ENCODE results near the gene CDH19.
"Not testable (repeated sequence)": the region's sequence is repeated elsewhere in the genome, so short reads cannot be mapped to it uniquely, and the experiment has no call there.

CDH19 gene

DNA sequence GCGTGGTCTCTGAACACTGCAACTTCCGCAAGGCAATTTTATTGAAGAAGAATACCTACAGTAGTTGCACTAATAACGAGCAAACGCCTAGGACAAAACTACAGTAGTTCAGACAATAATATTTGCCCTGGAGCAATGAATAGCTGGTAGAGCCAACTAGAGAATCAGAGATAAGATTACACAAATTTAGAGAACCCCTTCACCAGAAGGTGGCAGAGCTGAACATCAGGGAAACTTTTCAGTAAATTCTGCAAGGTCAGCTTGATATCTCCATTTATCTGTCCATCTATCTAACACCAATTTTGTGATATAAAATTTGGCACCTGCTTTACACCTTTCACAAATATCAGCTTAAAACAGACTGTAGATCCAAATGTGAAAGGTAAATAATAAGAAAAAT is 43.8 kb downstream of the CDH19 start:
- DNase-seq: no peak

DNA sequence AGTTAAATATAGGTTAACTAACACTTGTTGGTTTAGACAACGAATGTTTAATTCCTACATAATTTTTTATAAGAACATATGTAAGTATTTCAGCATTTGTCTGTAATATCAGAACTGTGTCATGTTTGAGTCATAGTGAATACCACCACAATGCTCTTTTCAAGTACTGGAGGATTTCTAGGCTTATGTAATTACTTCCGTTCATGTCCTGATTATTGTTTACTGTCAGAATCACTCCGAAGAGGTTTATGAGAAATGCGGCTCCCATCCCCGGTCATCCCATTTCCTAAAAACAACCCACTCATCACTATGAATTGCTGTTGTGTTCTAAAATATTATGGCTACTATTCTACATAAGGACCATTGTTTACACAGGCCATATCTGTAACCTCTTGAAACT is 45.1 kb downstream of the CDH19 start:
- DNase-seq: no peak

DNA sequence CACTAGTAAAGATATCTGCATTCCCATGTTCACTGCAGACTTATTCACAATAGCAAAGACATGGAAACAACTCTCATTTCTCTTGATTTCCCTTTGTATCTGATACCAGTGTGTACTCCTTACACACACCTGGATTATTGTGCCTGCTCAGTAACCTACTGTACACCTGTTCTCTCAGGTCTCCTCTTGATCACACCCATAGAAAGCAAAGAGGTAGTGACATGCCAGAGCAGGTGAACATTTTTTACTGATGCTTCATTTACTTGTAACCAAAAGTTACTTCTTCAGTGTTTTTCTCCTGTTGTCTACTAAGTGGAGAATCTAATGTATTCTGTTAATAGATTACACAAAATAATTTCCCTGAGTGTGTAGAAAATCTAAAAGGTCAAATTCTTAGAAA is 46.8 kb downstream of the CDH19 start:
- DNase-seq: no peak

DNA sequence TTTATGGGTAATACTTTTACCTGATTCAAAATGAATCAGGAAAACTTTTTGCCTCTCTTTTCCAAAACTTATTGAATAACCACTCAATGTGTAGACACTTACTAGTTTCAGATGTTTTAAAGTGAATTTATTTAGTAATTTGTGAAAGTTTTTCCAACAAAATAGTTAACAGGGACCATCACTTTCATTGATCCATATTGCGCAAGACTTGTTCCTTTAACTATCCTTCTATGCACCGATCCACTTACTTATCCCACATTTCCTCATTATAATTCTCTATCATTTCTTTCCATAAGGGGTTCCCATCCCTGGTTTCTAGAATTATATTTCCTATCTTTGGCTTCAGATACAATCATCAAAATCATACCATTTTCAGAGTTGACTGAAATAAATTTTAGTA is 48.3 kb downstream of the CDH19 start:
- DNase-seq: no peak

DNA sequence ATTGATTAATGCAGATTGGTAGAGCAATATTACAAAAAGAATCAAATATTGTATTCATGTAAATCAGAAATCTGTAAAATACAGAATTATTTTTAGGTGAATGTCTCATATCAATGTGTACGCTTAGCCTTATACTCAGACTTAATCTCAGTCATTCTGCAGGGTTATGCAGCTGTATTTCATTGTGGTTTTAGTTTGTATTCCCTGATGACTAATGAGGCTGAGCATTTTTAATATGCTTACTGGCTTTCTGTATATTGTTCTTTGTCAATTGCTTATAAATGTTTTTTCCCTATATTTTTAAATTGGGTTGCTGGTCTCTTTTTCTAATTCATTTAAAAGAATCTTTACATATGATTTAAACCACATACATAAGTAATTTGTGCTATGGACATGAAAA is 50.1 kb downstream of the CDH19 start:
- no peak for DNase-seq

DNA sequence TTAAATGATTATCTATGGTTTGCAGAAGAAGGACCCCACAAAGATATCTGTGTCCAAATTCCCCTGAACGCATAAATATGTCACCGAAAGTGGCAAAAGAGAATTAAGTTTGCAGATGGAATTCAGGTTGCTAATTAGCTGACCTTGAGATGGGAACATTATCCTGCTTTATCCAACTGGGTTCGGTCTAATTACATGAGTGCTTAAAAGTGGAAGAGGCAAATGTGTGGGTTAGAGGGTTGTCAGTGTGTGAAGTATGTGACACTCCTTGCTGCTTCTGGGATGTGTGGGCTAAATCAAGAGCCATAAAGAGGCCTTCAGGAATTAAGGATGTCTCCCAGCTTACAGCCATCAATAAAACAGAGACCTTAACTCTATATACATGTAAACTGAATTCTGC is 53.5 kb downstream of the CDH19 start:
- DNase-seq: no peak

DNA sequence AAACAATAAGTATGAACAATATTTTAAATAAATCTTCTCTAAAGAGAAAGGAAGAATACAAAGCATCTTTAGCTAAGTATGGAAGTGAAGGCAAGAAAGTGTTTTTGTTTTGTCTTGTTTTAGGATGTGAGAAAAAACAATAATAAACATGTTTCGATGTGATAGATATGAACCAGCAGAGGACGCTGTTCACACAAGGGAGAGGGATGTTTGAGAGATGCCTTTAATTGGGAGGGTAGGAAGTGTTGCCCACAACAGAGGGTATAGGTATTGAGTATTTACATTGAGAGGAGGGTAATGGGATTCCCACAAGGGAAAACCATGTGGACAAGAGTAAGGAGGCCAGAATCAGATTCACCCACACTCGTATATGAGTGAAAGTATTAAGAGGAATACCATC is 55.1 kb downstream of the CDH19 start:
- no peak for DNase-seq

DNA sequence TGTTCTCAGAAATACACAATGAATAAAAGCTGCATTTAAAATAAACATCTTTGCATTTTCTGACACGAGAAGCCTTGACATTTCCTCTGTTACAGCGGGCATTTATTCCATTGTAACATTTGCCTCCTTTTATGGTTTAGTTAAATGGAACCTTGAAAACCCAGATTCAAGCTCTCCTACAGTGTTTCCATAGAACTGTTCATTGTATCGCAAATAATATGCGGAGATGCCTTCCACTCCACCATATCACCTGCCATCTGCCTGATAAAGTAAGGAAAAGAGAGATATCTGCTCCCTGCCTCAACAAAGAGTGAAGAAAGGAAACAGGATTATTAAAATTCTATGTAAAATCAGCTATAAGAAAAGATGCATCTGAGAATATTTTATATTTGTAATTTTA is 69.8 kb downstream of the CDH19 start:
- no peak for DNase-seq

DNA sequence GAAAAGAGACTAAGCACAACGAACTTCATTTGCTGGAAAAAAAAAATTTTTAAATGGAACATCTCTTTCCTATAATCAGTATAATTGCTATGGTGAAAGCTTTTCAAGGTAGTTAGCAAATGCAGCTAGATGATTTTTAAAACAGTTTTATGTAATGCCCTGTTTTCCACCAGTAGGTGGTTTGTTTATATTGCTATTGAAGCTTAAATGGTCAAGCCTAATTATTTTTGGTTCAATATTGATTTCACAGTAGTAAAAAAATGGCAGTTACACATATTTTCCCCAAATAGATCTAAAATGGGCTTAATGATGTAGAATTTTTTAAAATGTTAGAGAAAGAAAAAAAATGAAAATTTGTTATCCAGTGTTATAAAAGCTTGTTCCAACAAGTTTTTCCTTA is 70.2 kb downstream of the CDH19 start:
- DNase-seq: no peak

DNA sequence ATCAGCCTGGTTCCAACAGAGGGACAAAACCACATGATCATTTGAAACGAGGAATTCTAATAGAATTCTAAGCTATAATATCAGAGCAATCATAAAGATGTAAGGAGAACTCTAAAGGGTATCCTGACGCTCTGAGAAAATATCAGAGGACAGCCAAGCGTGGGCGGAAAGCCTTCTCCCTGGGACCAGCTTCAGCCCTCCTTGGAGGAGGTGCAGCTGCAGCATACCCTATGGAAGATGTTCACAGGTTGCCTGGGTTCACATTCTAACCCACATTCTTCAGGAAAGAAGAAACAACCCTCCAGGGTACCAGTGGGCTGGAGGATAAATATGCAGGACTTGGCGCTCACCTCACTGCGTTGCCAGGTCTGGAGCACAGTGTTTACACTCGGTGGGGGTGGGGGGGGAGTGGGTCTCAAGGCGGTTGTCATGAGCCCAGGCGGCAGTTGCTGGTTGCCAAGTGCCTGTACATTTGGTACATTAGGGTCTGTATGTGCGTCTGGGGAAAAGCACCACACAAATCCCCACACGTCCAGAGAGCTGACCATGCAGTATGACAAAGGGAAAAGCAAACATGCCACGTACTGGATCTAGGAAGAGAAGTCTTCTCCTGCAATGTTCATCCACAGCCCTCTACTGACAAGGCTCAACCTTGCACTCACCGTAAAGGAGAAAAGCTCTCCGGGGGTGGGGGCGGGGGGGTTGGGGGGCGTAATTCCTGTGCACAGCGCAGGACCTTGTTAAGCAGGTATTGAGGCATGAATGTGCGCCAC is 80.5 kb downstream of the CDH19 start:
- DNase-seq: no peak

DNA sequence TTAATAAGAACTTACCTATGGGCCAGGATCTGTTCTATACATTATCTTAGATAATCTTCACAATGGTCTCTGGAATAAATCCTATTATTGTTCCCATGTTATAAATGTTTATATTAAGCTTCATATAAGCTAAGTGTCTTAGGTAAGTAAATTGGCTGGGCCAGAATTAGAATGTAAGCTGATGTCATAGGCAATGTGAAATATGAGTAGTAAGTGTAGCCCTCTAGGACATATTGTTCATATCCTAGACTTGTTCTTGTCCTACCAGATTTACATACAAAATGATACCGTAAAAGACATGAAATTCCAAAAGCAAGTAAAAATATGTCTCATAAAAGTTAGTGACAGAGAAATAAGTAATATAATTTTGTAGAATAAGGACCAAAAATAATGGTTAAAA is 89.9 kb downstream of the CDH19 start:
- DNase-seq: no peak

DNA sequence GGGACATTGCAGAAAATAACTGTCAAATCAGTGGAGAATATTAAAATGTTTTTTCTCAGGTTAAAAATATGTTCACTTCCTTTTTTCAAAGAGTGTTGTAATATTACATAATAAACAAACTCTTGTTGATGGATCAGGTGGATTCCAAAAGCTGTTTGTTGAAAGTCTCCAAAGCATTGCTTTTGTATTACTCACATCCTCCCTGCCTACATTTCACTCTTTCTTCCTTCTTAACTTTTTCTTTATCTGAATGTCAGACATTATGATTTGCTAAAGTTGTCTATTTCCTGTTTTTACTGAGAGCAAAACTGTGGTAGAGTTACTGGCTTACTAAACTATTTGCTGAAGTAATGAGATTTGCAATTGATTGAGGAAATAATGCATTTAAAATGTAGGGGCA is 92.1 kb downstream of the CDH19 start:
- no peak for DNase-seq

DNA sequence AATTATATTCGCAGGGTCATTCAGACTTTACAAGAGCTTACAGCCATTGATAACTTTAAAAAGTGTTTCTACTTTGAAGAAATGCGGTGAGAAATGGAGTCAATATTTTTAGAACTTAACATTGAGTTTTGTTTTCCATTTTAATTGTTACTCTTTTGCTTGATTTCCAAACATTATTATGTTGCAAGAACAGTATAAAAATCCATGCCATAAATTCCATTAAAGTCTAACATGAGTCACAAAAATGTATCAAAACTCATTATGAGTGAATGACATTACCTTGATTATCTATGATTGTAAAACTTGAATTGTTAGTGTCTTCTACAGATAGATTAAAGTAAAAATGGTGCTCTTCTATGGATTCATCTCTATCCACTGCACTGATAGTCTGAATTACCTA is 92.6 kb downstream of the CDH19 start:
- no peak for DNase-seq

DNA sequence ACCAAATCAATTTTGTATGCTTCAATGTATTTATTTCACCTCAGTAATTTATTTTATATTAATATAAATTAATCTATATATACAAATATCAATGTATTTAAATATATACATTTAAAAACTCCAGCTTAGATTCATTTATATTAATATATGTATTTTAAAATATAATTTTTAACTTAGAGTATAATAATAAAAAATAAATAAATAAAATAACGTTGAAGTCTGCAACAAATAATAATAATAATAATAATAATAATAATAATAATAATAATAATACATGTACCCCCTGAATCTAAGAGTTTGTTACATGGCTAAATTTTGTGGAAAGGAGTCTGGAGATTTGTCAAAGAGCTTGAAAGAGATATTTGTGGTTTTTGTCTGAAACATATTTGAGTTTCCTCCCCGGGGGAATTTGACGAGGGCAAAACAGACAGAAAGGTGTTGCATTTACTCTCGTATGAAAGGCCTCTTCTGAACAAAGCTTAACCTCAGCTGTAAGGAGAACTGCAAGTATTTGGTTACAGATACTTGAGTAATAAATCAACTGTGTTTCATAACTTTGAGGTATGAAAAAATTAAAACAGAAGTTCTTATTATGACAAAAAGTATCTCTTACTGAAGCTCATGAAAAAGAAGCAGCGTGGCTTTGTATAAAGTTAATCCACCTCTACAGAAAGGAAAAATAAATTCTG is 93.4 kb downstream of the CDH19 start:
- no peak for DNase-seq

DNA sequence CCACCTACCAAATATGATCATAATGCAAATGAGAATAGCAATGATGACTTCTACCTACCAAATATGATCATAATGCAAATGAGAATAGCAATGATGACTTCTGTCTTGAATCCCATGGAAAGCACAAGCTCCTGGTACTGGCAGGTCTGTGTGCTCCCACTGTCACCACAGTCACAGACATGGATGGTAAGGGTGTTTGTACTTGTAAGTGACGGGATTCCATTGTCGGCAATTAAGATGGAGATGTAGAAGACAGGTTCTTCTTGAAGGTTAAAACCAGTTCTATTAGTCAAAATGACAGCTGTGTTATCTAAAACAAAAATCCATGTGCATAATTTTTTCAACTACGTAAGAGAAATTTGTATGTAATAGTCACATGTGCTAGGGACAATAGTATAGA is 95.0 kb downstream of the CDH19 start:
- no peak for DNase-seq

DNA sequence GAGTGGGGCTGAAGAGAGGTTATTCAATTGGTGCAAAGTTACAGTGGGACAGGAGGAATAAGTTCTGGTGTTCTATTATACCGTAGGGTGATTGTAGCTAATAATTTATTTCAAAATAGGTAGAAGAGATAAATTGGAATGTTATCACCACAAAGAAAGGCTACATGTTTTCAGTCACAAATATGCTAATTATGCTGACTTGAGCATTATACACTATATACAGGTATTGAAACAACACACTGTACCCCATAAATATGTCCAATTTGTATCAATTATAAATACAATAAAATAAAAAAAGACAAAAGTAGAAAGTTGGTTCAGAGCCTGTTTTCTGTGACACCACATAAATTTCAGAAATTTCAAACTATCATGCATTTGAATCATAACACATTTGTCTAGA is 97.7 kb downstream of the CDH19 start:
- DNase-seq: no peak

DNA sequence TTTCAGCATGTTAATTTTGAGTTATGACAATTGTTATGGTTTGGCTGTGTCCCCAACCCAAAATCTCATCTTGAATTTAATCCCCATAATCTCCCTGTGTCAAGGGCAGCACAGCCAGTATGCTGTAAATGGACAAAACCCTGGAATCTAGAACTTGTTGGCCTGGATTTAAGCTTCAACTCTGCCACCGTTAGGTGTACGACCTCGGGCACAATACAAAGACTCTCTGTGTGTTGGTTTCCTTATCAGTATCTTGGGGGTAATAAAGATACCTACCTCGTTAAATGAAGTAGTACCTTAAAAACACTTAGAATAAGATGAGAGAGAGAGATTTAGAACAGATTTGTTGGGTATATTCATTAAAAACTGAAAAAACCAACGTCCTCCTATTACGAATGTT is 106.5 kb downstream of the CDH19 start:
- no peak for DNase-seq

DNA sequence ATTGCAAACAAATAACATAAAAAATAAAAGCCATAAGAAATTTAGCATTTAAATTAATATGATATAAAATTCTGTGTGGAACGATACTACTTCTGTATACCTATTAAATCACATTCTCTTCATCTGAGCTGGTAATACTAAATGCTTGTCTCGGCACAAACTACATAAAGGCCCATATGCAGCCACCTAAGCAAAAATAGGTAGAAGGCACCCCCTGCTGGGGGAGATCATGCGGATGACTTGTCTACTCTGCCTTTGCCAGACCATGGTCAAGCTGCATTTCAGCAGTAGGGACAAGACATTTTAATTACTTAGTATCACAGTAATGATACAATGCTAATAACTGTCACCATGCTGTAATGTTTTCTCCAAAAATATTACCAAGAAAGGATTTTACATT is 108.0 kb downstream of the CDH19 start:
- DNase-seq: peak in 1 of 5 experiments; percentile 3

DNA sequence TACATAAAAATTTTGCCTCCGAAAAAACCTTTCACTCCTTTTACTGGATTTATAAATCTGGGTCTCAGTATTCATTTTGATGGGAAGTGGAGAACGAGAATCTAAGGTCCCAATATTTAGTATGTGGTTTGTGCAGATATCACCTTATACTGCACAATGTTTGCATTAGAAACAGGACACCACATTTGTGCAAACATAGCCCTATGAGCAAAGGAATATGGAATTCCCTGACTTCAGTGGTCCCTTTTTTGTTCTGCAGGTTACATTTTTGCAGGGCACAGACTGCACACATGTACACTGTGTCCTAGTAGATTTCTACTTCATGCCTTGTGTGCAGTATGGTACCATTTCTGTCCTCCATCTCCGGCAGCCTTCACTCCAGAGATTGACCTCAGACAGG is 130.0 kb downstream of the CDH19 start:
- no peak for DNase-seq

DNA sequence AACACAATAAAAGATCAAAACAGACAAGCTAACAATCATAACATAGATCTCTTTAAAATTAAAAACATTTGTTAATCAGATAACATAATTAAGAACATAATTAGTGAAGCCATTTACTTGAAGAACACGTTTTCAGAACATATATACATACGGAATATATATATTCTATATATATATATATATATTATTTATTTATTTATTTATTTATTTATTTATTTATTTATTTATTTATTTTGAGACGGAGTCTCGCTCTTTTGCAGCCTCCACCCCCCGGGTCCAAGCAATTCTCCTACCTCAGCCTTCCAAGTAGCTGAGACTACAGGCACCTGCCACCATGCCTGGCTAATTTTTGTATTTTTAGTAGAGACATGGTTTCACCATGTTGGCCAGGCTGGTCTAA is 137.7 kb downstream of the CDH19 start:
- not testable (repeated sequence) for DNase-seq

DNA sequence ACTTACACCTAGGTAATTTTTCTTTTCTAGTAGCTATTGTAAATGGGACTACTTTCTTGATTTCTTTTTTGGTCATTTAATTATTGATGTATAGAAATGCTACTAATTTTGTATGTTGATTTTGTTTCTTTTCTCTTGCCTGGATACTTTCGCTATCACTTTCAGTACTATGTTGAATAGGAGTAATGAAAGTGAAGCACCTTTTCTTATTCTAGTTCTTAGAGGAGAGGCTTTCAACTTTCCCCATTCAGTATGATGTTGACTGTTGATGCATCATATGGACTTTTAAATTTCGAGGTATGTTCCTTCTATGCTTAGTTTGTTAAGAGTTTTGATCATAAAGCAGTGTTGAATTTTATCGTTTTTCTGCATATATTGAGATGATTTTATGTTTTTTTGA is 142.5 kb downstream of the CDH19 start:
- DNase-seq: no peak

DNA sequence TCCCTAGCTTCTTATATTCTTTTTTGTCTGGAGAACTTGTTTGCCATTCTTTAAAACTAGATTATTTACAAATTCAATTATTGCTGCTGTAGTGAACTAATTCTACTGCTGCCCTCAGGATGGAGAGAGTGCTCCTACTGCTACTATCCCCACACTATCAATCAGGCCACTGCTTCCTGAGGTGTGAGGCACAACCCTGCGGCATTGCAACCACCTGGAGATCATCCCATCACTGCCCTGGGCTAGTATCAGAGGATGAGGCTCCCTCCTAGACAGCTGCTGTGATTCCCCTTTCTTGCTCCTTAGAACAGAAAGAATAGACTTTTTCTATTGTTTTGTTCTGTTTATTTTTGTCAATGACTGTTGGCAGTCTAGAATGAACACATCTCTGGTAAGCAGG is 146.6 kb downstream of the CDH19 start:
- DNase-seq: no peak
